Suprapubic skin (tissue), 3 donors: Measurements from ENCODE around the gene PLEKHG4B.

Experiments used
- POLR2A ChIP-seq, 2 donors: fragments of 450-650 bp; IDR thresholded peaks; one replicate each; pipeline ENCODE4 v1.6.1; 2017; ENCODE audit warnings: antibody characterized with exemption in 2 of 2, mild to moderate bottlenecking in 2 of 2, moderate library complexity in 2 of 2
- TF ChIP-seq, protein P1 (sequence below), 2 donors: fragments of 200-600 bp in 1 of 2; fragments of 450-650 bp in 1 of 2; sonication (generic) in 1 of 2; IDR thresholded peaks; one replicate each; pipeline ENCODE4 v1.5.1; 2016 to 2019; ENCODE audit warnings: antibody characterized with exemption in 2 of 2, mild to moderate bottlenecking in 1 of 2, moderate library complexity in 1 of 2

DNA sequence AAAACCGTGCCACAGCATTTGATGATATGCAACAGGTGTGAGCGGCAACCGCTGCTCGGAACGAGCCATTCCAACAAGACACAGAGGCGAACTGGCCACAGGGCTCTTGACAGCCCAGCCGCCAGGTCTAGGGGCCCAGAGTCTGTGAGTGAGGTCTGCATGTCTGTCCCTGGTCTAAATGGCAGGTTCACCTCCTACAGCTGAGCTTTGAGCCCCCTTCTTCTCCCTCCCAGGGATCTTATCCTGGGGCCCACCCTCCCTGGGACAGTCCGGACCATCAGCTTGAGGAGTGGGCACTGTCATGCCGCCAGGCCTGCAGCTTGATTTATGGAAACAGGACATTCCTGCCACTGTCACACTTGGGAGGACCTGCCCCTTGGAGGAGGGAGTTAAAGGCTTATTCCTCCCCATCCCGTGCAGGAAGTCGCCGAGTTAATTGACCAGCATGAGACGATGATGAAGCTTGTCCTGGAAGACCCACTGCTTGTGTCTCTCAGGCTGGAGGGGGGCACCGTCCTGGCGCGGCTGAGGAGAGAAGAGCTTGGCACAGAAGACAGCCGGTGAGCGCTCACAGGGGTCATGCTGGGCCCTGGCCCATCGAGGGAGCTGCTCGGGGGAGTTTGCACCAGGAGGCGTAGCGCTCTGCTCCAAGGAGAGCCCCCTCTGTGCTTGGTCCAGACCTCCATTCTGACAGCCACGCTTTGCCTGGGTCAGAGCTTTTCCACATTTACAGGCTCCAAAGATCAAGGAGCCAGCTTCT, 63.9 kb downstream of the PLEKHG4B start:
- TF ChIP-seq, protein P1, sequence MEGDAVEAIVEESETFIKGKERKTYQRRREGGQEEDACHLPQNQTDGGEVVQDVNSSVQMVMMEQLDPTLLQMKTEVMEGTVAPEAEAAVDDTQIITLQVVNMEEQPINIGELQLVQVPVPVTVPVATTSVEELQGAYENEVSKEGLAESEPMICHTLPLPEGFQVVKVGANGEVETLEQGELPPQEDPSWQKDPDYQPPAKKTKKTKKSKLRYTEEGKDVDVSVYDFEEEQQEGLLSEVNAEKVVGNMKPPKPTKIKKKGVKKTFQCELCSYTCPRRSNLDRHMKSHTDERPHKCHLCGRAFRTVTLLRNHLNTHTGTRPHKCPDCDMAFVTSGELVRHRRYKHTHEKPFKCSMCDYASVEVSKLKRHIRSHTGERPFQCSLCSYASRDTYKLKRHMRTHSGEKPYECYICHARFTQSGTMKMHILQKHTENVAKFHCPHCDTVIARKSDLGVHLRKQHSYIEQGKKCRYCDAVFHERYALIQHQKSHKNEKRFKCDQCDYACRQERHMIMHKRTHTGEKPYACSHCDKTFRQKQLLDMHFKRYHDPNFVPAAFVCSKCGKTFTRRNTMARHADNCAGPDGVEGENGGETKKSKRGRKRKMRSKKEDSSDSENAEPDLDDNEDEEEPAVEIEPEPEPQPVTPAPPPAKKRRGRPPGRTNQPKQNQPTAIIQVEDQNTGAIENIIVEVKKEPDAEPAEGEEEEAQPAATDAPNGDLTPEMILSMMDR (IDR thresholded peaks at IDR 0.05): no peak
- no peak for TF ChIP-seq POLR2A (IDR thresholded peaks at IDR 0.05)
